WTC11 (cell line): ENCODE results near the gene ZNF302. TPM values are rescaled to one million over a fixed set of nuclear protein-coding genes. Genes with fewer than 3 reads are reported as not detected.
A peak's percentile ranks its signal among the peaks of the same experiment; 100 is the strongest.

ENCODE experiments used
- ATAC-seq: fragments of 200-7000 bp; cut with Tn5 transposase; 2 replicates; pipeline ENCODE4 v1.10.0; 2021; ENCODE audit warnings: mild to moderate bottlenecking, moderate library complexity
- CTCF ChIA-PET: fragments of 300-600 bp; sonication (Branson Sonifier 250); formaldehyde crosslinking; loops from one replicate; lab custom pipeline; 2021; ENCODE audit warnings: antibody characterized with exemption; lab: Charles Lee
- POLR2A ChIA-PET: fragments of 350-600 bp; sonication (Branson Sonifier 250); formaldehyde crosslinking; loops from one replicate; lab custom pipeline; 2021; ENCODE audit warnings: antibody characterized with exemption; lab: Charles Lee
- DNase-seq: peaks from one replicate; pipeline ENCODE4 v3.0.0; 2021; ENCODE audit warnings: low spot score
- H3K27ac Mint-ChIP-seq: 2 replicates; pipeline ENCODE4 v1.8.0; 2021; ENCODE audit warnings: mixed read lengths
- H3K27me3 Mint-ChIP-seq: 2 replicates; pipeline ENCODE4 v1.8.0; 2021; ENCODE audit warnings: low read depth, mild to moderate bottlenecking, moderate library complexity, mixed read lengths
- H3K36me3 Mint-ChIP-seq: 2 replicates; pipeline ENCODE4 v1.8.0; 2021; ENCODE audit warnings: mixed read lengths
- H3K4me1 Mint-ChIP-seq: 2 replicates; pipeline ENCODE4 v1.8.0; 2022; ENCODE audit warnings: mixed read lengths
- H3K4me3 Mint-ChIP-seq: 2 replicates; pipeline ENCODE4 v1.8.0; 2021; ENCODE audit warnings: mild to moderate bottlenecking, moderate library complexity, mixed read lengths
- H3K9me3 Mint-ChIP-seq: 2 replicates; pipeline ENCODE4 v1.8.0; 2021; ENCODE audit warnings: mixed read lengths
- ARID4B ChIP-seq: sonication (generic); formaldehyde crosslinking; IDR thresholded peaks from 2 replicates; pipeline ENCODE4 v1.8.0; 2023; ENCODE audit warnings: missing genetic modification reagents, mild to moderate bottlenecking, borderline replicate concordance
- CREB1 ChIP-seq: sonication (generic); formaldehyde crosslinking; IDR thresholded peaks from 2 replicates; pipeline ENCODE4 v1.8.0; 2023; ENCODE audit warnings: mild to moderate bottlenecking, missing genetic modification reagents
- E2F1 ChIP-seq: sonication (generic); formaldehyde crosslinking; IDR thresholded peaks from 2 replicates; pipeline ENCODE4 v1.8.0; 2022; ENCODE audit warnings: mild to moderate bottlenecking, missing genetic modification reagents
- E2F5 ChIP-seq: sonication (generic); formaldehyde crosslinking; IDR thresholded peaks from 2 replicates; pipeline ENCODE4 v1.8.1; 2022; ENCODE audit warnings: mild to moderate bottlenecking, moderate library complexity, missing genetic modification reagents
- FOXJ3 ChIP-seq: sonication (generic); formaldehyde crosslinking; IDR thresholded peaks from 2 replicates; pipeline ENCODE4 v1.9.0; 2021; ENCODE audit warnings: missing genetic modification reagents, mild to moderate bottlenecking, borderline replicate concordance
- GTF2I ChIP-seq: fragments of 250-450 bp; sonication (Bioruptor Pico); conservative IDR thresholded peaks from 2 replicates; pipeline ENCODE4 v1.4.0; 2021; ENCODE audit warnings: mild to moderate bottlenecking
- HMGA2 ChIP-seq: fragments of 250-450 bp; sonication (Bioruptor Pico); IDR thresholded peaks from 2 replicates; pipeline ENCODE4 v1.4.0; 2021; ENCODE audit warnings: mild to moderate bottlenecking, moderate library complexity
- IRF2 ChIP-seq: sonication (generic); formaldehyde crosslinking; IDR thresholded peaks from 2 replicates; pipeline ENCODE4 v1.8.0; 2022; ENCODE audit warnings: low read depth, missing genetic modification reagents, borderline replicate concordance
- MAX ChIP-seq: sonication (generic); formaldehyde crosslinking; IDR thresholded peaks from 2 replicates; pipeline ENCODE4 v1.8.0; 2022; ENCODE audit warnings: mild to moderate bottlenecking, missing genetic modification reagents
- NFE2L1 ChIP-seq: sonication (generic); formaldehyde crosslinking; IDR thresholded peaks from 2 replicates; pipeline ENCODE4 v1.8.1; 2023; ENCODE audit warnings: missing genetic modification reagents
- NR2C2 ChIP-seq: sonication (generic); formaldehyde crosslinking; IDR thresholded peaks from 2 replicates; pipeline ENCODE4 v1.8.0; 2022; ENCODE audit warnings: mild to moderate bottlenecking, missing genetic modification reagents
- PRDM15 ChIP-seq: sonication (generic); formaldehyde crosslinking; IDR thresholded peaks from 2 replicates; pipeline ENCODE4 v1.8.0; 2022; ENCODE audit warnings: missing genetic modification reagents
- SMAD3 ChIP-seq: sonication (generic); formaldehyde crosslinking; IDR thresholded peaks from 2 replicates; pipeline ENCODE4 v1.8.0; 2022; ENCODE audit warnings: missing genetic modification reagents, mild to moderate bottlenecking, borderline replicate concordance
- SOX15 ChIP-seq: fragments of 250-450 bp; sonication (Bioruptor Pico); IDR thresholded peaks from 2 replicates; pipeline ENCODE4 v1.9.0; 2021; ENCODE audit warnings: mild to moderate bottlenecking
- TCF7 ChIP-seq: sonication (generic); formaldehyde crosslinking; IDR thresholded peaks from 2 replicates; pipeline ENCODE4 v1.8.0; 2022; ENCODE audit warnings: mild to moderate bottlenecking, low read depth, missing genetic modification reagents, moderate library complexity
- TEAD1 ChIP-seq: sonication (generic); formaldehyde crosslinking; IDR thresholded peaks from 2 replicates; pipeline ENCODE4 v1.8.0; 2022; ENCODE audit warnings: mild to moderate bottlenecking, missing genetic modification reagents
- ZBTB43 ChIP-seq: sonication (generic); formaldehyde crosslinking; IDR thresholded peaks from 2 replicates; pipeline ENCODE4 v1.8.1; 2023; ENCODE audit warnings: mild to moderate bottlenecking, missing genetic modification reagents
- ZMAT4 ChIP-seq: fragments of 250-450 bp; sonication (Bioruptor Pico); IDR thresholded peaks from 2 replicates; pipeline ENCODE4 v1.9.0; 2021; ENCODE audit warnings: mild to moderate bottlenecking
- ZNF232 ChIP-seq: sonication (generic); formaldehyde crosslinking; IDR thresholded peaks from 2 replicates; pipeline ENCODE4 v1.8.0; 2022; ENCODE audit warnings: mild to moderate bottlenecking, missing genetic modification reagents
- ZNF263 ChIP-seq: sonication (generic); formaldehyde crosslinking; IDR thresholded peaks from 2 replicates; pipeline ENCODE4 v1.8.1; 2022; ENCODE audit warnings: low read depth, mild to moderate bottlenecking, moderate library complexity, missing genetic modification reagents
- ZNF532 ChIP-seq: fragments of 250-450 bp; sonication (Bioruptor Pico); IDR thresholded peaks from 2 replicates; pipeline ENCODE4 v1.9.0; 2021; ENCODE audit warnings: mild to moderate bottlenecking, borderline replicate concordance
- total RNA-seq: library from RNA; stranded (reverse); gene quantifications from 3 replicates; pipeline ENCODE4 v1.2.3, GENCODE V29; 2021

ZNF302 gene
- total RNA-seq, 1 experiment from 2014 or later = 23.5 TPM

GRCh38 chr19:34676697-34677385 is 637 bp upstream of the ZNF302 start, which contains the start of gene SCGB2B2:
SCGB2B2 (minus strand) TSS chr19:34677159; CDS start chr19:34594563, 82,596 bp downstream.
- DNase-seq (no peak), ATAC-seq (peak; percentile 71)
- peaks cover 4% of the 10 kb centered on the region for H3K9me3 Mint-ChIP-seq
- POLR2A ChIA-PET = interaction anchor here (0.5 to 1.3 kb wide), 5 partner anchors 10 to 401 kb away, joined by 3 to 6 read pairs (median 4); partner anchors contain the start of gene GRAMD1A
- CTCF ChIA-PET = interaction anchor here (0.9 to 1.3 kb wide), 6 partner anchors 9 to 635 kb away, joined by 3 to 6 read pairs (median 4); no protein-coding TSS in a partner anchor
- peaks cover 21% of the 10 kb centered on the region for H3K27me3 Mint-ChIP-seq
- peak within 1 kb of the TSS; percentile 97 for H3K27ac Mint-ChIP-seq
- peaks cover 27% of the 10 kb centered on the region for H3K36me3 Mint-ChIP-seq
- H3K4me1 Mint-ChIP-seq = peaks cover 19% of the 10 kb centered on the region
- H3K4me3 Mint-ChIP-seq = peak within 1 kb of the TSS; percentile 99
- TF ChIP-seq E2F5 (no peak), ARID4B (CRISPR knock-in tag) (no peak), TEAD1 (CRISPR knock-in tag) (no peak), E2F1 (CRISPR knock-in tag) (no peak), PRDM15 (CRISPR knock-in tag) (no peak), ZNF532 (CRISPR knock-in tag) (no peak), SOX15 (CRISPR knock-in tag) (no peak), CREB1 (CRISPR knock-in tag) (no peak), NR2C2 (CRISPR knock-in tag) (peak; percentile 98), ZNF232 (no peak), ZBTB43 (CRISPR knock-in tag) (0 out of 2 replicates have a peak, but pooled peaks have one; percentile 9), MAX (CRISPR knock-in tag) (no peak), ZMAT4 (CRISPR knock-in tag) (no peak), NFE2L1 (CRISPR knock-in tag) (no peak), IRF2 (CRISPR knock-in tag) (no peak), GTF2I (CRISPR knock-in tag) (no peak), SMAD3 (CRISPR knock-in tag) (no peak), HMGA2 (no peak), TCF7 (CRISPR knock-in tag) (no peak), ZNF263 (CRISPR knock-in tag) (peak; percentile 95), FOXJ3 (CRISPR knock-in tag) (no peak)
